ENCODE measurements around the gene HS3ST3B1. TPM values are rescaled to one million over a fixed set of nuclear protein-coding genes. Genes with fewer than 3 reads are reported as not detected.

Gene HS3ST3B1
- total and polyA plus RNA-seq, 2 experiments from 2014 or later: 8.1 to 17.7 TPM

DNA sequence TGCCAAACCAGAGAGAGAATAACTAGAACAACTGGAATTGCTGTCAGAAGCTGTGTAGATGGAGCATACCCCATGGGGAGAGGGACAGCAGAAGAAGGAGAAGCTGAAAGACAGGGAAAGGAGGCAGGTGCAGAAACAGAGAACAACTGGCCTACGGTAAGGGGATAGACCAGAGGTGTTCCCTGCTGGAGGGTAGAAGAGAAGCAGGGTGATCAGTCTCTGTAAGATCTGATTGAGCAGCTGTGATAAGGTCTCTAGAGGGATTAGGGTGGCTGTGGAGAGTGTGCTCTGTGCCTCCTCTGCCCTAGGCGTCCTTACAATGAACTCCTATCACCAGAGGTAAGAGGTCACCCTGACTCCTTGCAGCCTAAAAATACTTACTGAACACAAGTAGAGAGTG, 30.4 kb upstream of the HS3ST3B1 start:
- TF ChIP-seq JUNB (IDR thresholded peaks at IDR 0.05; ENCODE audit: unreplicated experiment): no peak
- TF ChIP-seq, protein P1, sequence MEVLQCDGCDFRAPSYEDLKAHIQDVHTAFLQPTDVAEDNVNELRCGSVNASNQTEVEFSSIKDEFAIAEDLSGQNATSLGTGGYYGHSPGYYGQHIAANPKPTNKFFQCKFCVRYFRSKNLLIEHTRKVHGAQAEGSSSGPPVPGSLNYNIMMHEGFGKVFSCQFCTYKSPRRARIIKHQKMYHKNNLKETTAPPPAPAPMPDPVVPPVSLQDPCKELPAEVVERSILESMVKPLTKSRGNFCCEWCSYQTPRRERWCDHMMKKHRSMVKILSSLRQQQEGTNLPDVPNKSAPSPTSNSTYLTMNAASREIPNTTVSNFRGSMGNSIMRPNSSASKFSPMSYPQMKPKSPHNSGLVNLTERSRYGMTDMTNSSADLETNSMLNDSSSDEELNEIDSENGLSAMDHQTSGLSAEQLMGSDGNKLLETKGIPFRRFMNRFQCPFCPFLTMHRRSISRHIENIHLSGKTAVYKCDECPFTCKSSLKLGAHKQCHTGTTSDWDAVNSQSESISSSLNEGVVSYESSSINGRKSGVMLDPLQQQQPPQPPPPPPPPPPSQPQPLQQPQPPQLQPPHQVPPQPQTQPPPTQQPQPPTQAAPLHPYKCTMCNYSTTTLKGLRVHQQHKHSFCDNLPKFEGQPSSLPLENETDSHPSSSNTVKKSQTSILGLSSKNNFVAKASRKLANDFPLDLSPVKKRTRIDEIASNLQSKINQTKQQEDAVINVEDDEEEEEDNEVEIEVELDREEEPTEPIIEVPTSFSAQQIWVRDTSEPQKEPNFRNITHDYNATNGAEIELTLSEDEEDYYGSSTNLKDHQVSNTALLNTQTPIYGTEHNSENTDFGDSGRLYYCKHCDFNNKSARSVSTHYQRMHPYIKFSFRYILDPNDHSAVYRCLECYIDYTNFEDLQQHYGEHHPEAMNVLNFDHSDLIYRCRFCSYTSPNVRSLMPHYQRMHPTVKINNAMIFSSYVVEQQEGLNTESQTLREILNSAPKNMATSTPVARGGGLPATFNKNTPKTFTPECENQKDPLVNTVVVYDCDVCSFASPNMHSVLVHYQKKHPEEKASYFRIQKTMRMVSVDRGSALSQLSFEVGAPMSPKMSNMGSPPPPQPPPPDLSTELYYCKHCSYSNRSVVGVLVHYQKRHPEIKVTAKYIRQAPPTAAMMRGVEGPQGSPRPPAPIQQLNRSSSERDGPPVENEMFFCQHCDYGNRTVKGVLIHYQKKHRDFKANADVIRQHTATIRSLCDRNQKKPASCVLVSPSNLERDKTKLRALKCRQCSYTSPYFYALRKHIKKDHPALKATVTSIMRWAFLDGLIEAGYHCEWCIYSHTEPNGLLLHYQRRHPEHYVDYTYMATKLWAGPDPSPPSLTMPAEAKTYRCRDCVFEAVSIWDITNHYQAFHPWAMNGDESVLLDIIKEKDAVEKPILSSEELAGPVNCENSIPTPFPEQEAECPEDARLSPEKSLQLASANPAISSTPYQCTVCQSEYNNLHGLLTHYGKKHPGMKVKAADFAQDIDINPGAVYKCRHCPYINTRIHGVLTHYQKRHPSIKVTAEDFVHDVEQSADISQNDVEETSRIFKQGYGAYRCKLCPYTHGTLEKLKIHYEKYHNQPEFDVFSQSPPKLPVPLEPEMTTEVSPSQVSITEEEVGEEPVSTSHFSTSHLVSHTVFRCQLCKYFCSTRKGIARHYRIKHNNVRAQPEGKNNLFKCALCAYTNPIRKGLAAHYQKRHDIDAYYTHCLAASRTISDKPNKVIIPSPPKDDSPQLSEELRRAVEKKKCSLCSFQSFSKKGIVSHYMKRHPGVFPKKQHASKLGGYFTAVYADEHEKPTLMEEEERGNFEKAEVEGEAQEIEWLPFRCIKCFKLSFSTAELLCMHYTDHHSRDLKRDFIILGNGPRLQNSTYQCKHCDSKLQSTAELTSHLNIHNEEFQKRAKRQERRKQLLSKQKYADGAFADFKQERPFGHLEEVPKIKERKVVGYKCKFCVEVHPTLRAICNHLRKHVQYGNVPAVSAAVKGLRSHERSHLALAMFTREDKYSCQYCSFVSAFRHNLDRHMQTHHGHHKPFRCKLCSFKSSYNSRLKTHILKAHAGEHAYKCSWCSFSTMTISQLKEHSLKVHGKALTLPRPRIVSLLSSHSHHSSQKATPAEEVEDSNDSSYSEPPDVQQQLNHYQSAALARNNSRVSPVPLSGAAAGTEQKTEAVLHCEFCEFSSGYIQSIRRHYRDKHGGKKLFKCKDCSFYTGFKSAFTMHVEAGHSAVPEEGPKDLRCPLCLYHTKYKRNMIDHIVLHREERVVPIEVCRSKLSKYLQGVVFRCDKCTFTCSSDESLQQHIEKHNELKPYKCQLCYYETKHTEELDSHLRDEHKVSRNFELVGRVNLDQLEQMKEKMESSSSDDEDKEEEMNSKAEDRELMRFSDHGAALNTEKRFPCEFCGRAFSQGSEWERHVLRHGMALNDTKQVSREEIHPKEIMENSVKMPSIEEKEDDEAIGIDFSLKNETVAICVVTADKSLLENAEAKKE (CRISPR knock-in tag; IDR thresholded peaks at IDR 0.05): no peak
- no peak for TF ChIP-seq ZNF114 (CRISPR knock-in tag; IDR thresholded peaks at IDR 0.05)
- TF ChIP-seq ZNF331 (CRISPR knock-in tag; IDR thresholded peaks at IDR 0.05; ENCODE audit: low read depth): no peak
- no peak for TF ChIP-seq NANOG (IDR thresholded peaks at IDR 0.05; ENCODE audit: borderline replicate concordance)
- no peak for TF ChIP-seq REST (IDR thresholded peaks at IDR 0.05; ENCODE audit: unreplicated experiment)
- TF ChIP-seq POLR2AphosphoS5 (IDR thresholded peaks at IDR 0.05; ENCODE audit: low read depth): no peak
- TF ChIP-seq EZH2 (IDR thresholded peaks at IDR 0.05; ENCODE audit: low read depth, unreplicated experiment): no peak
- no peak for TF ChIP-seq EZH2phosphoT487 (IDR thresholded peaks at IDR 0.05; ENCODE audit: unreplicated experiment)
- no peak for TF ChIP-seq CREB1 (CRISPR knock-in tag; IDR thresholded peaks at IDR 0.05; ENCODE audit: low read depth)
- TF ChIP-seq, protein P2, sequence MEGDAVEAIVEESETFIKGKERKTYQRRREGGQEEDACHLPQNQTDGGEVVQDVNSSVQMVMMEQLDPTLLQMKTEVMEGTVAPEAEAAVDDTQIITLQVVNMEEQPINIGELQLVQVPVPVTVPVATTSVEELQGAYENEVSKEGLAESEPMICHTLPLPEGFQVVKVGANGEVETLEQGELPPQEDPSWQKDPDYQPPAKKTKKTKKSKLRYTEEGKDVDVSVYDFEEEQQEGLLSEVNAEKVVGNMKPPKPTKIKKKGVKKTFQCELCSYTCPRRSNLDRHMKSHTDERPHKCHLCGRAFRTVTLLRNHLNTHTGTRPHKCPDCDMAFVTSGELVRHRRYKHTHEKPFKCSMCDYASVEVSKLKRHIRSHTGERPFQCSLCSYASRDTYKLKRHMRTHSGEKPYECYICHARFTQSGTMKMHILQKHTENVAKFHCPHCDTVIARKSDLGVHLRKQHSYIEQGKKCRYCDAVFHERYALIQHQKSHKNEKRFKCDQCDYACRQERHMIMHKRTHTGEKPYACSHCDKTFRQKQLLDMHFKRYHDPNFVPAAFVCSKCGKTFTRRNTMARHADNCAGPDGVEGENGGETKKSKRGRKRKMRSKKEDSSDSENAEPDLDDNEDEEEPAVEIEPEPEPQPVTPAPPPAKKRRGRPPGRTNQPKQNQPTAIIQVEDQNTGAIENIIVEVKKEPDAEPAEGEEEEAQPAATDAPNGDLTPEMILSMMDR (conservative IDR thresholded peaks at IDR 0.05; ENCODE audit: low read depth in 2 of 2): no peak
- TF ChIP-seq STAT1 (IDR thresholded peaks at IDR 0.05; ENCODE audit: unreplicated experiment): no peak
- no peak for TF ChIP-seq ETS1 (IDR thresholded peaks at IDR 0.05)
- no peaks in the 10 kb centered on the region for H3K36me3 ChIP-seq (ENCODE audit: insufficient read depth)
- H3K36me3 Mint-ChIP-seq (ENCODE audit: low read depth): no peaks in the 10 kb centered on the region
- H3K4me1 Mint-ChIP-seq: peaks cover 4% of the 10 kb centered on the region; the same call in 1 of the 3 replicates
- no peaks in the 10 kb centered on the region for H3K9me3 Mint-ChIP-seq
- no peak for ATAC-seq
- H2AFZ ChIP-seq: no peak overlapping the region
- no peak overlapping the region for H3K4me3 ChIP-seq
- H3K27ac ChIP-seq (ENCODE audit: low read depth): no peak overlapping the region
- H3K79me2 ChIP-seq (replicated peaks; ENCODE audit: insufficient read depth): no peaks in the 10 kb centered on the region
- no peaks in the 10 kb centered on the region for H3K27me3 Mint-ChIP-seq (ENCODE audit: insufficient read depth, low read depth, poor library complexity)
- no peak overlapping the region for H3K4me3 Mint-ChIP-seq
- no peaks in the 10 kb centered on the region for H3K27me3 ChIP-seq (ENCODE audit: insufficient read depth)
- no peaks in the 10 kb centered on the region for H3K4me1 ChIP-seq (ENCODE audit: insufficient read depth)
- no peaks in the 10 kb centered on the region for H4K20me1 ChIP-seq (replicated peaks; ENCODE audit: insufficient read depth)
- no peak overlapping the region for H3K27ac Mint-ChIP-seq
- H3K9me2 ChIP-seq (ENCODE audit: insufficient read depth): 0 out of 2 replicates have a peak, but pooled peaks cover 14% of the 10 kb centered on the region
- no peak overlapping the region for H3K4me2 ChIP-seq
- no peaks in the 10 kb centered on the region for H3F3A ChIP-seq (replicated peaks; ENCODE audit: low read depth)
- DNase-seq (ENCODE audit: low spot score): no peak
